Activated T-cell treated with anti-CD3 and anti-CD28 coated beads for 24 hours (primary cell): ENCODE measurements around the gene RGS10.
"Not testable (repeated sequence)": the region's sequence is repeated elsewhere in the genome, so short reads cannot be mapped to it uniquely, and the experiment has no call there.

ENCODE experiments used
- DNase-seq: peaks from one replicate; pipeline ENCODE4 v3.0.0-alpha.2; 2020; ENCODE audit warnings: low read depth

The RGS10 gene

DNA sequence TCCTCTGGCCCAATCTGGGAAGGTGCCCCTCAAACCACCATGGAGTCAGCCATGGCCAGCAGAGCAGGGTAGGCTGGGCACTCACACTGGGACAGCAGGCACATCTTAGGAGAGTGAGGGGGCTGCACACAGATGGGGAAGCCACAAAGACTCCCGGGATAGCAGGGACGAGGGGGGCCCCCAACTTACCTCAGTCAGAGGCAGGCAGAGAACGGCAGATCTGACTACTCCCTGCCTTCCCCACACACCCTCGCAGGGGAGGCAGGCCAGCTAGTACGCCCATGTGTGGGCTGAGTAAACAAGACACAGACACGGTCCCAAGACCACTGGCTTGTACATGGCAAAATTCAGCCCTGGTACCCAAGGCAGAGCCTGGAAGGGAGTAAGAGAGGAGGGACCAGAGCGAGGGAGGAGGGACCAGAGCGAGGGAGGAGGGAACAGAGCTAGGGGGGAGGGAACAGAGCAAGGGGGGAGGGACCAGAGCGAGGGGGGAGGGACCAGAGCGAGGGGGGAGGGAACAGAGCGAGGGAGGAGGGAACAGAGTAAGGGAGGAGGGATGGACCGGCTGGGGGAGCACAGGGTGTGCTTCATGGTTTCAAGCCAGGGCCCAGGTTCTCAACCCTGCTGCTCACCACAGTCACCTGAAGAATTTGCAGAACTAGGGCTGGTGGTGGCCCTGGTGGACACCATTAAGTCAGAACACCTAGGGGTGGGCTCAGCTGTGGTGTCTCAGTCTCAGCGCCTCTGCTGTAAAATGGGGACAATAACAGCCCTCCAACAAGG, 73.8 kb downstream of the RGS10 start:
- no peak for DNase-seq

- no peak for DNase-seq
Measured at GRCh38 chr10:119466655-119467054, 75.9 kb downstream of the RGS10 start.

GRCh38 chr10:119466076-119466475, 76.4 kb downstream of the RGS10 start:
- no peak for DNase-seq

- DNase-seq: no peak
Measured at GRCh38 chr10:119465085-119465484, 77.4 kb downstream of the RGS10 start.

DNA sequence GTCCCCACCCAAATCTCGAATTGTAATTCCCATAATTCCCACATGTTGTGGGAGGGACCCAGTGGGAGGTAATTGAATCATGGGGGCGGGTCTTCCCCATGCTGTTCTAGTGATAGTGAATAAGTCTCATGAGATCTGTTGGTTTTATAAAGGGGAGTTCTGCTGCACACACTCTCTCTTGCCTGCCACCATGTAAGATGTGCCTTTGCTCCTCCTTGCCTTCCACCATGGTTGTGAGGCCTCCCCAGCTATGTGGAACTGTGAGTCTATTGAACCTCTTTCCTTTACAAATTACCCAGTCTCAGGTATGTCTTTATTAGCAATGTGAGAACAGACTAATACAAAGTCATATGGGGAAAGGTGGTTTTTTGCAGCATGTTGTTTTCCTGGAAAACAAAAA, 79.3 kb downstream of the RGS10 start:
- DNase-seq: not testable (repeated sequence)

DNA sequence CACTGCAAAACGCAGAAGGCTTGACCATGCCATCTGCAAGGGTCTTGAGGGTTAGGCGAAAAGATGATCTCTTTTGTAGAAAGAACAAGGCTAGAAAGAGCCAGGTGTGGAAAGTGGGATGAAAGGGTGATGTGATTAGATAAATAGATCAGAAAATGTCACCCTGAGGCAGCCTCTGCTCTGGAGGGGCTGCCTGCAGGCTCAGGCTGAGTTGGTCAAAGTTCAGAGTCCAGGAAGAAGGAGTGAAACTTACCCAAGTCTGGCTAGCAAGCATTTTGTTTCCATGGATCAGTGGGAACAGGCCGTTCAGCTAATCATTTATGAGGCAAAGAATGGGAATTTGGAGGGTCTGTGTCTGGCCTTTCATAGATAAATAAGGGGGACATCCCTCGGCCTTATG, 79.7 kb downstream of the RGS10 start:
- DNase-seq: no peak

DNA sequence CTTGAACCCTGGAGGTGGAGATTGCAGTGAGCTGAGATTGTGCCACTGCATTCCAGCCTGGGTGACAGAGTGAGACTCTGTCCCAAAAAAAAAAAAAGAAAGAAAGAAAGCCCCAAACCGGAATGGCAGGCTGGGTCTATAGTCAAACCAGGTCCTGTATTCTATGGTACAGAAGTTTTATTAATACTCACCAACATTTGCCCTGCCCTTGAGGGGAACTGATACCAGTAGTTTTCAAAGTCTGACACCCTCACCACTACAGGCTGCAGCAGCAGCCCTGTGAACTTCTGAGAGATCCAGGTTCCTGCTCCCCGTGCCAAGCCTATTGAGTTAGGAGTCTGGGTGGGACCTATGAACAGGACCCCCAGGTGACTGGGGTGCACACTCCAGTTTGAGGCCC, 80.6 kb downstream of the RGS10 start:
- no peak for DNase-seq

DNA sequence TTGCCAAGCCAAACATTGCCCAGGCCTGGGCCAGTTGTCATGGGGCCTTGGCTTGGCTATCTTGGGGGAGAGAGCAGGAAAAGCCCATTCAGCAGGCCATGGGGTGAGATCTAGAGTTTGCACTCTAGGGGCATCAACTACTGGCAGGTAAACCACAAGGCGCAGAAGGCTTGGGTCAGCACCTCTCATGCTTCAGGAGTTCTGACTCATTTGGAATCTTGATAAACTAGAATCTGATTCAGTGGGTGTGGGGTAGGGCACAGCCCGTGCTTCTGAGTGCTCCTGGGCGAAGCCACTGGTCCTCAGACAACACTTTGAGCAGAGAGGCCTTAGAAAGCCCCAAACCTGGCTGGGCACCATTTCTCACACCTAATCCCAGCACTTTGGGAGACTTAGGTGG, 81.1 kb downstream of the RGS10 start:
- DNase-seq: no peak

DNA sequence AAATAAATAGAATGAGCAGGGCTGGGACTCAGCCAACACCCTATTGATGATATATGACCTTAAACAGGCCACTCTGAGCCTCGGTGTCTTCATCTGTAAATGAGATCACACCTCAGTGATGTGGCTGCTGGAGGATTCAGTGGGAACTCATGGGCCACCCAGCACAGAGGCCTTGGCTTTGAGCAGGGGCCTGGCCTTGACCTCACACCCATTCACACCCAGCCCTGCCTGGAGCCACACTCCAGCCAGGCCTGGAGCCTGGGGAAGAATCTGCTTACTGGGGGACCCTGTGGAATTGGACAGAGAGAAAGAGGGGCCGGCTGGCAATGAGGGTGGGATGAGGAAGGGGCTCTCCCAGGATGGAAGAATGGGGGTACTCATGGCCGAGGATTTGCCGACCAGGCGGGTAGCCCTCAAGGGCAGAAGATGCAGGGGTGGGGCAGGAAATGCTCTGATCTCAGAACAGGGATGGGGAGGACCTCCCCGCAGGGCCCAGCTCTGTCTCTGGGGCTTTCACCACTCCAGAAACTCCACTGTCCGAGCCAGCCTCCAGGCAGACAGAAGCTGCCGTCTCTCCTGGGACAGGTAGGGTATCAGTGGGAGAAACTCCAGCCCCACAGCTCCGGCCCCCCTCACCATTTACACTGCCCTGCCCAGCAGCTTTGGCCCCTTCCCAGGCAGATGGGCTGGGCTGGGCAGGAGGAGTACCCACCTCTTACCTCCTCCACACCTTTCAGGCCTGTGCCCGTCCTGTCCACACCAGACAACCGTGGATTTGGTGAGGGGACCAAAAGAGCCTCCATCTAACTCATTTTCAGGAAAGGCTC, 81.9 kb downstream of the RGS10 start:
- no peak for DNase-seq

DNA sequence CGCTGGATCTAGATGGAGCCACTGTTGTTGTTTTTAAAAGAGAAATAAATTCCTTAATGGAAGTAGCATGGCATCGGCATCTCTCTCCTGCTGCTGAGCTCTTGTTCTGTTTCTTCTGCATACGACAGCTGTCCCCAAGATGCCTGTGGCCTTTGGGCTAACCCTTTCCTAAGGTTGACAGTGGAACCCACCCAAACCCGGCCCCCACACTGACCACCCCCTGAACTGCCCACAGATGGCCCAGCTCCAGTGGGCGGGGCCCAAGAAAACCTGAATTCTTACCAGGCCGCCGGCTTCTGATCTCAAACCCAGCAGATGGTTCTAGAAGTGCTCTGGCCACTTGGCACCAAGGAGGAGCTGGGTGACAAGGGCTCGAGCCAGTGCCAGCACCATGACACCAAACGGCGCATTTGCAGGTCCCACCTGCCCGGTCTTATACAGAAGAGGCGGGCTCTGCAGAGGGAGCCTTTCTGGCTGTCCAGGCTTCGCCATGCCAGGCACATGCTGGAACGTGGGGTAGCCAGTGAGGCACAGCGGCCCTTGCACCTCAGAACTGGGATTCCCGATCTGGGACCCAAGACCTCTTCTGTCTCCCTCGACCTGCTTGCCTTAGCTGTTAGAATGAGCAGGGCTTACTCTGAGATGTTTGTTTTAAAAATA, 82.7 kb downstream of the RGS10 start:
- no peak for DNase-seq

DNA sequence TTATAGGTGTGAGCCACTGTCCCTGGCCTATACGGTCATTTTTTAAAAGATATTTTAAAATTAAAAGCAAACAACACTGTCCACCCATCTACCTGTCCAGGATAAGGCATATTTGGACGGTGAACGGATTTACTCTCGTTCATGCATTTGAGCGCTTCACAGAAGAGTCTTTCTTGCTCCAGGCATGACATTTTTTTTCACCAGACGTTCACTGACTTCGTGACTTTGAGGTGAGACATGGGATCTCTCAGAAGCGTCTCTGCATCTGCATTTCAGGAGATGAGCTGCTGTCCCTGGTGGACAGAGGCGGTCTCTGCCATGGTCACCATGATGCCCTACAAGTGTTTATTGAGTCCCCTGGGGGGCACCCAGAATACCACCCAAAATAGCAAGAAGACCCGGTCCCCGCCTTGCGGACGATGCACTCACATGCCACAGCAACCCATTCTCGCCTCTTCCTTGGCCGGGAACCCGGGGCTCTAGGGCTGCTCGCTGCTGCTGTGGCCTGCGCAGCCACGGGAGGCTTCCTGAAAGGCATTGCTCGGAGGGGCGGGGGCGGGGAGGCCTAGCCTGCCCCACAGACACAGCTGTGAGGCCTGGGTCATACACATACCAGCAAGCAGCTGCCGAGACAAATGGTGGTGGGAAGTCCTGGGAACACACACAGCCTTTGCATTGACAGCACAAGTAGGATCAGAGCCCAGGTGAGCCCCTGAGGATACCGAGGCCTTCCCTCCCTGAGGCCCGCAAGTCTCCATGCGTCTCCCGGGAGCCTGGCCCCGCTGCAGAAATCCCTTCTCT, 84.4 kb downstream of the RGS10 start:
- no peak for DNase-seq

GRCh38 chr10:119456435-119456810, 86.1 kb downstream of the RGS10 start:
- no peak for DNase-seq

GRCh38 chr10:119455609-119456434, 86.7 kb downstream of the RGS10 start:
- DNase-seq: no peak

- no peak for DNase-seq
Measured at GRCh38 chr10:119454990-119455389, 87.5 kb downstream of the RGS10 start.

- no peak for DNase-seq
Measured at GRCh38 chr10:119454316-119454715, 88.2 kb downstream of the RGS10 start.

DNA sequence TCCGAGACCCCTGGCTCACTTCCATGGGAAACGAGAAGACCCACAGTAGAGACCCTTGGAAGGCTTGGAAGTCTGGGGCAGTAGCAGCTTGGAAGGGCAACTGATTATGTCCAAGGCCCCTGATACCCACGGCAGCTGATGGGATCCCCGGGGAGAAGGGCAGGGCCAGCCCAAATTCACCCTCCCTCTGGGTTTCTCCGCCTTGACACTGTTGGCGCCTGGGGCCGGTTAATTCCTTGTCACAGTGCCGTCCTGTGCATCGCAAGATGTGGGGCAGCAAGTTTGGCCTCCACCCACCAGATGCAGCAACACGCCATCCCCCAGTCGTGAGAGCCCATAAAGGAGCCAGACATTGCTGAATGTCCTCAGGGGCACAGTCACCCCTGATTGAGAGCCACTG, 89.2 kb downstream of the RGS10 start:
- DNase-seq: no peak

DNA sequence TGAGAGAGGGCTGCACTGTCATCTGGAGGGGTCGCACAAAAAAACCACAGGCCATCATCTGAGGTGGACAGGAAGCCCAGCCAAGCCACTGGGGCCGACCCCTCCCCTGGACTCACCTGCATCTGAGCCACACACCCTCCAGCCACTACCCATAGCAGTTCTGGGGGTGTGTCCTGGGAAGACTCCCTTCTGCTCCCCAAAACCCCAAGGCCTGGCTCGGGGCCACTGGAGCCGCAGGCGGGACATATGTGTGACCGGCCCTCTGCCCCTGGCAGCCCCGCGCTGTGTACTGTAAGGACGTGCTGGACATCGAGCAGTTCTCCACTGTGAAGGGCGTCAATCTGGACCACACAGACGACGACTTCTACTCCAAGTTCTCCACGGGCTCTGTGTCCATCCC, 90.1 kb downstream of the RGS10 start:
- no peak for DNase-seq

GRCh38 chr10:119451300-119451896, 91.1 kb downstream of the RGS10 start:
- DNase-seq: no peak

DNA sequence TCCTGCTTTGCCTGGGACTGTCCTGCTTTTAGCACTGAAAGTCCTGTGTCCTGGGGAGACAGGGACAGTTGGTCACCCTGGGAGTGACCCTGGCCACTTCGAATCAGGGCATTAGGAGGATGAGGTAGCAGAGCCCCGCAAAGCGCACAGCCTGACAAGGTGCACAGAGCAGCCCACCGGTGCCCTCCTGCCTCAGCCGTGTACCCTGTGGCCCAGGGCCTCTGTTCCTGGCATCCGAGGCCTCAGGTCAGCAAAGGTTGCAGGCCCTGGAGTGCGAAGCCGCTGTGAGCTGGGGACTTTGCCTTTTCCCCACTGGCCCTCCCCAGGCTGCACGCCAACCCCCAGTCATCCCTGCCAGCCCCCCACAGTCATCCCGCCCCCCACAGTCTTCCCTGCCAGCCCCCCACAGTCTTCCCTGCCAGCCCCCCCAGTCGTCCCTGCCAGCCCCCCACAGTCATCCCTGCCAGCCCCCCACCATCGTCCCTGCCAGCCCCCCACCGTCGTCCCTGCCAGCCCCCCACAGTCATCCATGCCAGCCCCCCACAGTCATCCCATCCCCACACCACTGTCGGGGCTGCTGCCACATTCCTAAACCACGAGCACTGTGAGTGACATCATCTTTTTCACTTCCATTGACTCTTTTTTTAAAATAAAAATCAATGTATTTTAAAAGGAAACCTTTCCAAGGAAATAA, 91.8 kb downstream of the RGS10 start:
- DNase-seq: no peak
